NCI-H446 treated with DMSO at 0.1 percent for 48 hours (cell line): ENCODE results near the gene CYB561D1.
A peak's percentile ranks its signal among the peaks of the same experiment; 100 is the strongest.

Experiments
- DNase-seq: peaks from one replicate; lab custom pipeline; 2025; lab: John Stamatoyannopoulos, UW

The CYB561D1 gene

GRCh38 chr1:109529881-109530456, 36.1 kb downstream of the CYB561D1 start:
- no peak for DNase-seq

- peak; percentile 72 for DNase-seq
Observed at GRCh38 chr1:109530457-109531087, 36.7 kb downstream of the CYB561D1 start.

GRCh38 chr1:109531380-109531779, 37.5 kb downstream of the CYB561D1 start:
- no peak for DNase-seq

DNA sequence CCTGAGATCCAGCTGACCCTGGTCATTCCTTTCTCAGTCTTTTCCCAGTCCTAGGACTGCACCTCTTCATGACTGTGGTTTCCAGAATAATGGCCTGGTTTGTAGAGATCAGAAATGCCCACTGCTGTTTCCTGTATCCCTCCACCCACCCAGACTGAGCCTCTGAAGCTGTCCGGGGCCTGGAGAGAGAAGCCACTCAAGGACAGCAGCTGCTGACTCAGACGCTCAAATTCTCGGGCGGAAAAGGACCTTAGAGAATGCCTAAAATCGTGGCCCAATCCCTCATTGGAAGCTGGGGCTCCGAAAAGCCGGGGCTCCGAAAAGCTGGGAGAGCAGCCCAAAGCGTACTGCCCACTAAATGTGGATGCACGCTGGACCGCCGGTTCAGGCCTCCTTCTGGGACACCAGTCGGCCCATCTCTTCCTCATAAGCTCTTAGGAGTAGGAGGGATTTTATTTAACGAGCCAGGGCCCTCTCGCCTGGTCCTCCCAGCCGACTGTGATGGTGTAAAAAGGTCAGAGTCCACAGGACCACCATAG, 38.0 kb downstream of the CYB561D1 start:
- no peak for DNase-seq

DNA sequence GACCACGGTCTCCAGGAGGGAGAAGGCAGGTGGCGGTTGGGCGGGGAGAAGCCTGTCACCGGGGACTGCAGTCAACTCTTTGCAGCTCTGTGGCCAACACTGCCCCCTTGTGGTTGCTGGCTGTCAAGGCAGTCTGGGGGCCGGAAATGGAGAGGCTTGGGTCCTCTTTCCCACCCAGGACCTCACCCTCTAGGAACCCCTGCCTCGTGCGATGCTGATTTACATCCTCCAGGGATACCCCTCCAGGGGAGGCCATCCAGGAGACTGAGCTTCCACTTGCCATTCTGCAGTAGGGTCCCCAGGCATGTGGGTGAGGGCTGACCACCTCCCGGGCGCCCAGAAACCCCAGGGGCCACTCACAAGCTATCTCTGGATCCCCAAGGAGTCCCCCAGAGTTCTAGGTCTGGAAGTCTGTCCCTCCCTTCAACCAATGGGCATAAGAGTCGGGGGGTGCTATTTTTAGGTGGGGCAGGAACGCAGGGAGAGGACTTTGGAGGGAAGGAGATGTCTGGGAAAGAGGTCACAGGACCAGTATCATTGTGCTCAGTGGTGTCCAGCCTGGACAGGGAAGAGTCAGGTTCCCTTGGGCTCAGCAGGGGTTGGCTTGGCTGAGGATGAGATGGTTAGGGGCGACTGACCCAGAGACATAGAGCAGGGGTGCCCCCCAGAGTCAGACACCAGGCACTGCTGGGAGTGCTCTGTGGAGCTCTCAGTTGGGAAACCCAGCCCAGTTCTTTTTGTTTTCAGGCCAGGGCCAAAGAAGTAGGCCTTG, 38.7 kb downstream of the CYB561D1 start:
- peak; percentile 50 for DNase-seq

DNA sequence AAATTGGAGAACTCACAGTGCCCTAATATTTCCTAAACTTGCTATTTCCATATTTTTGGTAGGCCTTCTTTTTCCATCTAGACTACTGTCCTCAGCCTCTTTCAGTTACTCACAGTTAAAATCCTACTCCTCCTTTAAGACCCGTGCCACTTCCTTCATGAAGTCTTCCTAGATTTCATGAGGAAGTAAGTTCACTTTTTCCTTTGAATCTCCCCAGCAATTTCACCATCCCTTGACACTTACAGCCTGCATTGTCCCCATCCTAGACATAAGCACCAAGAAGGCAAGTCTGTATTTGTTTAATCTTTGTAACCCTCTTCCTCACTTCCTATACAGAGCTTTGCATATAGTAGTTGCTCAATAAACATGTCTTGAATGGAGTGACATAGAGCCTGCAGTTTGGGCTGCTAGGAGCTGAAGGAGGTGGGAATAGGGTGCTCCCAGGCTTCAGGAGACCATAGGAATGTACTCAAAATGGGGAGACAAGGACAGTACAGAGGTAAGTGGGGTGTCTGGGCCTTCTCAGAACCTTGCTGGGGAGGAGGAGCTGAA, 40.5 kb downstream of the CYB561D1 start:
- no peak for DNase-seq

GRCh38 chr1:109535481-109535880, 41.6 kb downstream of the CYB561D1 start:
- DNase-seq, result no peak

DNA sequence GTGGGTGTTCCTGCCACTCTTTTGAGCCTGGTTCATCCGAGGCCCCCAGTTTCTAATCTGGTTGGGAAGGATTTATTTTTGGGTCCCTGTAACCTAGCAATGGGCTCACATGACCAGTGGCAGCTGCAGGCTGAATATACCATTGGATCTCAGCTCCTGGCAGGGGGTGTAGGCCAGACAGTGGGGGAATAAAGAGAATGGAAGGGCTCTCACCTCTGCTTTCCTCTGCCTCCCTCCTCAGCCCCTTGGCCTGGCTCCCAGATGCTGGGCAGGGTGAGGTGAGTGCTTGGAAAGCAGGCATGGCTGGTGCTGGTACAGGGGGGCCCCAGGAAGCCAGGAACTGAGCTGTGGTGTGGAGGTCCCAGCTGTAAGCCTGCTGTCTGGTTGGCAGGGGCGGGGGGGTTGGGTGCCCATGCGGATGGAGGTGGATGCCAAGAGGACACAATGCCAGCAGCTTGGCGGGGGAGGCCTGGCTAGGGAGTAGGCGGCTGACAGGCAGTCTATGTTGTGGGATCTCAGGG, 42.1 kb downstream of the CYB561D1 start:
- peak; percentile 67 for DNase-seq

DNA sequence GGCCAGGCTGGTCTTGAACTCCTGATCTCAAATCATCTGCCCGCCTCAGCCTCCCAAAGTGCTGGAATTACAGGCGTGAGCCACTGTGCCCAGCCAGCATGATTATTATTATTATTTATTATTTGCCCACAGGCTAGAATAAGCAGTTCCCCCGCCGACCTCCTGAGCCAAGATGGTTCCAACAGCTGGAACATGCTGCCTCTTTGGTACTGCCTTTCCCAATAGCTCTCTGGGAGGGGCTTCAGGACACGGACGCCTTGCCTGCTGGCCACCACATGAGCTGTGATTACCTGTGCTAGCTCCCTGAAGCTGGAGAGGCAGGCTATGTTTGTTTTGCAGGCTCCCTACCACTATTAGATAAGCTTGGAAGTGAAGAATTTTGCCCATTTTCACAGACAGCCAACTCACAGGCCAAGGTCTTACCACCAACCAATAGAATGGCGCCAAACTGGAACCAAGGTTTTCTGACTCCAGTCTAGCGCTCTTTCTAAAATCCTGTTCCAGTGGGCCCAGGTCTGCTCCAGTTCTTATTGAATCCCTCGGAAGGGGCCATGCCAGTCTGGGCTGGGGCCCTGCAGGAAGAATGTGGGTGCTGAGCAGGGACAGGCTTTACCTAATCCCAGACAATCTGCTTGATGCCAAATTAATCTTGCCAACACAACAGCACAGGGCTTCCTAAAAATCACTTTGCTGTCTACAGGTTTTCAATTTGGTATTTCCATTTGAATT, 43.7 kb downstream of the CYB561D1 start:
- DNase-seq, result no peak

- DNase-seq, result no peak
Observed at GRCh38 chr1:109538827-109539555, 45.1 kb downstream of the CYB561D1 start.

GRCh38 chr1:109539676-109540075, 45.8 kb downstream of the CYB561D1 start, which contains the start of gene GPR61:
Gene GPR61, plus strand, starts transcription at chr1:109539872. Its CDS starts 3,151 bp downstream, at chr1:109543023.
- no peak for DNase-seq

DNA sequence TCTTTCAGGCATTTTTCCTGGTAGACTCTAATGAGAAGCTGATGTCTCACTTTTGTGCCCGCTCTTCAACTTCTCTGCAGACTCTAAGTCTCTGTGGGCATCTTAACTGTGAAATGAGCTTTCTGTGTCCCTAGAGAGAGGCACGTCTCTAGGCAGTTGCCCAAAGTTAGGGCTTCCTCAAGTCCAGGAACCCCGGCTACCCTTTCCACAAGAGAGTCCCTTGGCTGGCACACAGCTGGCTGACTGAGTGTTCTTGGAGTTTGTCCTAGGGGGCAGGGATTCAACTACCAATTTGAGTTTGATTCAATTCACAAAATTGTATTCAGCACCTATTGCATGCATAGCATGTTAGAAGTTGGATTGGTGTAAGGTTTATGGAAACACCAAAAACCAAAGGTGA, 47.2 kb downstream of the CYB561D1 start:
- no peak for DNase-seq

GRCh38 chr1:109542657-109543056, 48.8 kb downstream of the CYB561D1 start:
- DNase-seq, result no peak

GRCh38 chr1:109543283-109543987, 49.5 kb downstream of the CYB561D1 start:
- DNase-seq, result no peak

GRCh38 chr1:109543988-109544735, 50.3 kb downstream of the CYB561D1 start:
- no peak for DNase-seq

GRCh38 chr1:109546311-109547109, 52.6 kb downstream of the CYB561D1 start:
- DNase-seq, result peak; percentile 83

DNA sequence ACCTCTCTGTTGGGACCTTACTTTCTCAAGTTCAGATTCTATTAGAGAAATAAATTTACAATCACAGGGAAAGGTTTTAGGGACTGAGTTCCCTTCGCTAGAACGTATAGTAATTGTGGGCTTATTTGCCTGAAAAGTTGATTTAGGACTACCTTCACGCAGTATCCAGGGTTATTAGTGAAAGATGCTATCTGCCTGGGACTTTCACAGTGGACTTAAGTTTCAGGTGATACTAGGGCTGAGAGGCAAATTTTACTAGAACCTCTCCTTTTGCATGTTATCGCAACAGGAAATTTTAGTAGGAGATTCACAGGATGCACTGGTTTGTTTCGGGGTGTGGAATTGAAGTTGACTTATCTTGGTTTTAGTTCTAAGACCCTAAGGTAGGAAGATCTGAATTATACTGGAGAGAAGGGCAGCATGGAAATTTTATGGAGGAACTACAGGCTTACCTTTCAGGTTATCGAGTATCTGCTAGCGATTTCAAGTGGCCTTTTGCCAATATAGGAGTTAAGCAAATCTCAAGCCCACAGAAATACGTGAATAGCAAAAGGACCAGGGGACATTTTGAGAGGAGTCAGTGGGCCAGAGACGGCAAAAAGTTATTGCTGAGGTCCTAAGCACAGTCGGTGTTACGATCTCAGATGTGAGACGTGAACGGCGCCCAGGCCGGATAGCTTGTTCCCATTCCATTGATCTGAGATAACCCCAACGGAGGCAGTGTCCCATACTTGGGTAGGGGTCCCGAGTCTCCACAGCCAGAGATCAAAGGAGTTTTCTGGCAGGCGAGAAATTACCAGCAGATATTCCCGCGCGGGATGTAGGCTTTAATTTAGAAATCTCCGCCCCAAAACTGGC, 53.8 kb downstream of the CYB561D1 start:
- DNase-seq, result no peak
